Measurements from ENCODE around the gene MUC3A.
A peak's percentile ranks its signal among the peaks of the same experiment; 100 is the strongest.

The MUC3A gene

GRCh38 chr7:100951888-100952560, 2.7 kb downstream of the MUC3A start:
- Histone ChIP-seq H3K9me3 (replicated peaks in 1 of 11) (peaks cover 0 to 11% (median 0%) of the 10 kb centered on the region in 11 experiments; a peak in 4 of 22 replicates), H3K27me3 (no peaks in the 10 kb centered on the region), H3K27ac (no peak overlapping the region), H3K4me2 (0 out of 22 replicates have a peak overlapping the region, but pooled peaks of 1 of the 11 experiments have one; percentile 11), H3K4me3 (no peak overlapping the region), H4K20me1 (no peaks in the 10 kb centered on the region), H3K4me1 (peaks cover 6 to 36% (median 23%) of the 10 kb centered on the region in 10 experiments), H3K36me3 (no peaks in the 10 kb centered on the region), H3K9ac (no peak overlapping the region)
- no peak for TF ChIP-seq Cebpa-rat (IDR thresholded peaks at IDR 0.05)

GRCh38 chr7:100952641-100953040, 3.3 kb downstream of the MUC3A start:
- Histone ChIP-seq H3K9me3 (replicated peaks in 1 of 11) (peaks cover 0 to 12% (median 0%) of the 10 kb centered on the region in 11 experiments; a peak in 5 of 22 replicates), H3K4me1 (peaks cover 0 to 30% (median 17%) of the 10 kb centered on the region in 10 experiments; a peak in 17 of 20 replicates), H3K27me3 (no peaks in the 10 kb centered on the region), H3K4me3 (no peak overlapping the region), H3K27ac (no peak overlapping the region), H3K9ac (no peak overlapping the region), H3K36me3 (no peaks in the 10 kb centered on the region), H3K4me2 (no peak overlapping the region), H4K20me1 (no peaks in the 10 kb centered on the region)
- TF ChIP-seq Cebpa-rat (IDR thresholded peaks at IDR 0.05) = no peak

DNA sequence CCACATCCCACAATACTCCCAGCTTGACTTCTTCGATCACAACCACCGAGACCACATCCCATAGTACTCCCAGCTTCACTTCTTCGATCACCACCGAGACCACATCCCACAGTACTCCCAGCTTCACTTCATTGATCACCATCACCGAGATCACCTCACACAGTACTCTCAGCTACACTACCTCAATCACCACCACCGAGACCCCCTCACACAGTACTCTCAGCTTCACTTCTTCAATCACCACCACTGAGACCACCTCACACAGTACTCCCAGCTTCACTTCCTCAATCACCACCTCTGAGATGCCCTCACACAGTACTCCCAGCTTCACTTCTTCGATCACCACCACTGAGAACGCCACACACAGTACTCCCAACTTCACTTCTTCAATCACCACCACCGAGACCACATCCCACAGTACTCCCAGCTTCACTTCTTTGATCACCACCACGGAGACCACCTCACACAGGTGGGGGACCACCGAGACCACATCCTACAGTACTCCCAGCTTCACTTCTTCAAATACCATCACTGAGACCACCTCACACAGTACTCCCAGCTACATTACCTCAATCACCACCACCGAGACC, 8.6 kb downstream of the MUC3A start:
- H3K27ac ChIP-seq = no peak overlapping the region
- H3K4me1 ChIP-seq = no peaks in the 10 kb centered on the region
- H3K9me3 ChIP-seq (replicated peaks in 1 of 11) = peaks cover 0 to 24% (median 11%) of the 10 kb centered on the region in 11 experiments; a peak in 17 of 22 replicates
- H4K20me1 ChIP-seq = peaks cover 0 to 4% (median 0%) of the 10 kb centered on the region in 11 experiments; a peak in 2 of 22 replicates
- H3K9ac ChIP-seq = no peak overlapping the region
- no peak for TF ChIP-seq Cebpa-rat (IDR thresholded peaks at IDR 0.05)
- no peak overlapping the region for H3K4me2 ChIP-seq
- no peaks in the 10 kb centered on the region for H3K27me3 ChIP-seq
- no peaks in the 10 kb centered on the region for H3K36me3 ChIP-seq
- H3K4me3 ChIP-seq = no peak overlapping the region

- Histone ChIP-seq H3K4me3 (no peak overlapping the region), H3K4me2 (no peak overlapping the region), H3K9ac (no peak overlapping the region), H4K20me1 (peaks cover 0 to 4% (median 0%) of the 10 kb centered on the region in 11 experiments; a peak in 2 of 22 replicates), H3K27ac (no peak overlapping the region), H3K4me1 (no peaks in the 10 kb centered on the region), H3K36me3 (no peaks in the 10 kb centered on the region), H3K27me3 (peaks cover 2 to 16% (median 7%) of the 10 kb centered on the region in 11 experiments; a peak in 20 of 22 replicates), H3K9me3 (replicated peaks in 1 of 11) (peaks cover 0 to 24% (median 11%) of the 10 kb centered on the region in 11 experiments; a peak in 17 of 22 replicates)
- TF ChIP-seq Cebpa-rat (IDR thresholded peaks at IDR 0.05) = no peak
Measured at GRCh38 chr7:100959894-100960293, 10.6 kb downstream of the MUC3A start.

DNA sequence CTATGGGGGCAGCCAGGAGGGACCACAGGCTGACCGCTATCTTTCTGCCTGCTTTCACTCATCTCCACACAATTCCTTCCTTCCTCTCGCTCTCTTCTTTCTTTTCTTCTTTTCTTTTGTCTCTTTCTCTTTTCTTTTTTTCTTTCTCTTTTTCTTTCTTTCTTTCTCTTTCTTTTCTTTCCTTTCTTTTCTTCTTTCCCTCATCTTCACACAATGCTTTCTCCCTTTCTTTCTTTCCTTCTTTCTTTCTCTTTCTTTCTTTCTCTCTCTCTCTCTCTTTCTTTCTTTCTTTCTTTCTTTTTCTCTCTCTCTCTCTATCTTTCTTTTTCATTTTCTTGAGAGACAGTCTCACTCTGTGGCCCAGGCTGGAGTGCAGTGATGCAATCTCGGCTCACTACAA, 13.2 kb downstream of the MUC3A start:
- Histone ChIP-seq H3K4me3 (no peak overlapping the region), H3K36me3 (no peaks in the 10 kb centered on the region), H3K4me2 (no peak overlapping the region), H4K20me1 (peaks cover 0 to 17% (median 0%) of the 10 kb centered on the region in 11 experiments; a peak in 8 of 22 replicates), H3K9me3 (replicated peaks in 1 of 11) (peaks cover 0 to 23% (median 11%) of the 10 kb centered on the region in 11 experiments; a peak in 17 of 22 replicates), H3K4me1 (peaks cover 0 to 5% (median 0%) of the 10 kb centered on the region in 10 experiments; a peak in 3 of 20 replicates), H3K27me3 (peaks cover 29 to 42% (median 33%) of the 10 kb centered on the region in 11 experiments), H3K9ac (no peak overlapping the region), H3K27ac (no peak overlapping the region)
- TF ChIP-seq Cebpa-rat (IDR thresholded peaks at IDR 0.05) = no peak

DNA sequence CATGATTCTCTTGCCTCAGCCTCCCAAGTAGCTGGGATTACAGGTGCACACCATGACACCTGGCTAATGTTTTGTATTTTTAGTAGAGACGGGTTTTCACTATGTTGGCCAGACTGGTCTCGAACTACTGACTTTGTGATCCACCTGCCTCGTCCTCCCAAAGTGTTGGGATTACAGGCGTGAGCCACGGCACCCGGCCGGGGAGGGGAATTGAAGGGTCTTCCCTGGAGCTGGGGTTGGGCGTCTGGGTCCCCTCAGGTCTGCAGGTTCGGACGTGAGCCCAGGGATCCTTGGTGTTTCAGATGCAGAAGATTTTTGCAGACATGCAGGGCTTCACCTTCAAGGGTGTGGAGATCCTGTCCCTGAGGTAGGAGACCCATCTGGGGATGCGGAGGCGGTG, 14.1 kb downstream of the MUC3A start:
- Histone ChIP-seq H3K9me3 (replicated peaks in 1 of 11) (peaks cover 0 to 17% (median 5%) of the 10 kb centered on the region in 11 experiments; a peak in 17 of 22 replicates), H3K9ac (no peak overlapping the region), H4K20me1 (peaks cover 0 to 19% (median 0%) of the 10 kb centered on the region in 11 experiments; a peak in 8 of 22 replicates), H3K4me3 (no peak overlapping the region), H3K36me3 (no peaks in the 10 kb centered on the region), H3K27ac (no peak overlapping the region), H3K27me3 (peaks cover 37 to 51% (median 42%) of the 10 kb centered on the region in 11 experiments), H3K4me1 (peaks cover 0 to 5% (median 0%) of the 10 kb centered on the region in 10 experiments; a peak in 3 of 20 replicates), H3K4me2 (no peak overlapping the region)
- no peak for TF ChIP-seq Cebpa-rat (IDR thresholded peaks at IDR 0.05)

DNA sequence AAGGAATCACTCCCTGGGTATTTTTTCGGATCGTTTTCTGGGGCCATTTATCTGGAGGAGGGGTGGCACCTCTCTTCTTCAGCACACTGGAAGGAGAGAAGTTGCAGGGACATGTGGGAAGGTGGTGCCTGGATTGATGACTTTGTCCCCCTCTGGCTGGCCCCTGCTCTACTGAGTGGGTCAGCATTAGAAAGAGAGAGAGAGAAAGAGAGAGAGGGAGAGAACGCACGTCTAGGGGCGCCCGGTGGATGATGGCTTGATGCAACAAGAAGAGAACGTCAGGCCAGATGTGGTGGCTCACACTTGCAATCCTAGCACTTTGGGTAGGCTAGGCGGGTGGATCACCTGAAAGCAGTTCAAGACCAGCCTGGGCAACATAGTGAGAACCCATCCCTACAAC, 14.5 kb downstream of the MUC3A start:
- Histone ChIP-seq H4K20me1 (peaks cover 0 to 23% (median 0%) of the 10 kb centered on the region in 11 experiments; a peak in 8 of 22 replicates), H3K27me3 (peaks cover 42 to 56% (median 47%) of the 10 kb centered on the region in 11 experiments), H3K27ac (no peak overlapping the region), H3K36me3 (no peaks in the 10 kb centered on the region), H3K9me3 (replicated peaks in 1 of 11) (peaks cover 0 to 13% (median under 1%) of the 10 kb centered on the region in 11 experiments; a peak in 4 of 22 replicates), H3K4me2 (no peak overlapping the region), H3K4me3 (no peak overlapping the region), H3K9ac (no peak overlapping the region), H3K4me1 (peaks cover 0 to 5% (median 0%) of the 10 kb centered on the region in 10 experiments; a peak in 3 of 20 replicates)
- TF ChIP-seq Cebpa-rat (IDR thresholded peaks at IDR 0.05) = no peak

DNA sequence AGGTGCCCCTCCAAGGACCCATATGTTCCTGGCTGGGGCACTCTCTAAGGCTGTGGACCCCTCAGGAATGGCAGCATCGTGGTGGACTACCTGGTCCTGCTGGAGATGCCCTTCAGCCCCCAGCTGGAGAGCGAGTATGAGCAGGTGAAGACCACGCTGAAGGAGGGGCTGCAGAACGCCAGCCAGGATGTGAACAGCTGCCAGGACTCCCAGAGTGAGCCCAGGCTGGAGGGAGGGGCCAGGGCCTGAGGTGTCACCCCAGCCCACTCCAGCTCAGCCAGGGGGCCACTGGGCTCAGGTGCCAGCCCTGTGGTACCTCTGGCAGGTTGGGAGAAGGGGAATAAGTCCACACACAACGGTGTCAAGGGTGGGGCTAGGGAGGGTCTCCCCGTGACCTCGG, 15.3 kb downstream of the MUC3A start:
- no peak overlapping the region for H3K4me2 ChIP-seq
- peaks cover 0 to 23% (median 0%) of the 10 kb centered on the region in 11 experiments; a peak in 8 of 22 replicates for H4K20me1 ChIP-seq
- H3K4me3 ChIP-seq = no peak overlapping the region
- H3K9ac ChIP-seq = no peak overlapping the region
- peaks cover 0 to 5% (median 0%) of the 10 kb centered on the region in 10 experiments; a peak in 3 of 20 replicates for H3K4me1 ChIP-seq
- no peak for TF ChIP-seq Cebpa-rat (IDR thresholded peaks at IDR 0.05)
- no peaks in the 10 kb centered on the region for H3K36me3 ChIP-seq
- peaks cover 0 to 10% (median 0%) of the 10 kb centered on the region in 11 experiments; a peak in 4 of 22 replicates for H3K9me3 ChIP-seq (replicated peaks in 1 of 11)
- no peak overlapping the region for H3K27ac ChIP-seq
- peaks cover 42 to 63% (median 53%) of the 10 kb centered on the region in 11 experiments for H3K27me3 ChIP-seq
